Ovary (tissue), 9 donors: Measurements from ENCODE around the gene TJAP1. TPM values are rescaled to one million over a fixed set of nuclear protein-coding genes. Genes with fewer than 3 reads are reported as not detected.

Experiments
- DNase-seq, 5 donors: peaks; one replicate each; pipeline ENCODE4 v3.0.0-alpha.2; 2019 to 2020
- H3K27ac ChIP-seq, 2 donors: fragments of 200-600 bp; one replicate each; pipeline versions ENCODE4 v1.5.1 to v1.8.0; 2019 to 2022
- H3K27me3 ChIP-seq: fragments of 200-600 bp; one replicate; pipeline ENCODE4 v1.8.0; 2022
- H3K36me3 ChIP-seq: fragments of 200-600 bp; sonication (generic); one replicate; pipeline ENCODE4 v1.5.1; 2019
- H3K4me1 ChIP-seq: one replicate; pipeline ENCODE4 v1.8.1; 2013; ENCODE audit warnings: mild to moderate bottlenecking, moderate library complexity; ENCODE audit not compliant: insufficient read depth
- H3K4me3 ChIP-seq: fragments of 200-600 bp; sonication (generic); one replicate; pipeline ENCODE4 v1.5.1; 2017
- H3K9me3 ChIP-seq, 2 donors: fragments of 200-600 bp in 1 of 2; sonication (generic) in 1 of 2; one replicate each; pipeline versions ENCODE4 v1.5.1 to v1.8.1; 2013 to 2019; ENCODE audit warnings: mild to moderate bottlenecking in 1 of 2, moderate library complexity in 1 of 2
- EP300 ChIP-seq: sonication (generic); formaldehyde crosslinking; IDR thresholded peaks from one replicate; pipeline ENCODE4 v1.6.1; 2017; ENCODE audit warnings: antibody characterized with exemption
- POLR2A ChIP-seq: fragments of 450-650 bp; IDR thresholded peaks from one replicate; pipeline ENCODE4 v1.6.1; 2017; ENCODE audit warnings: antibody characterized with exemption, mild to moderate bottlenecking, moderate library complexity
- WGBS, 3 donors: extraction: QIAGEN DNeasy Blood & Tissue Kit in 1 of 3; methylation state at CpG; one replicate each; pipeline versions ENCODE4 v1.1.5 to v1.1.7; 2013 to 2017; 5-methylcytosine and 5-hydroxymethylcytosine counted together
- intact Hi-C, 4 donors: fragments of 100-400 bp; cut with DNase I; formaldehyde crosslinking; loops; one replicate each; pipeline versions ENCODE4 v1.11.0 to v1.15.1; 2022 to 2023
- polyA plus RNA-seq, 2 donors: library from polyadenylated mRNA; stranded (reverse); fragments of 200-250 nt in 1 of 2; fragments of 350-450 nt in 1 of 2; fragmentation: Illumina TruSeq in 1 of 2; extraction: RNeasy Lipid Tissue Mini Kit (QIAGEN cat#74804) in 1 of 2; gene quantifications; one replicate each; pipeline ENCODE4 v1.2.3, GENCODE V29; 2013 to 2014
- total RNA-seq, 7 donors: library from RNA; depleted of rRNA in 2 of 7; stranded (reverse); fragments of >200 nt in 2 of 7; fragmentation: NEBNext Ultra II Directional in 3 of 7; extraction: Animal tissue kit (Norgen Biotek cat#: 25700) in 3 of 7; gene quantifications; one replicate each; pipeline versions ENCODE4 v1.1.0 to v1.2.4, GENCODE V29; 2016 to 2023
- TF ChIP-seq, protein P1 (sequence below), 3 donors: fragments of 450-650 bp in 2 of 3; fragments of 200-600 bp in 1 of 3; IDR thresholded peaks; one replicate each; pipeline versions ENCODE4 v1.5.1 to v1.8.0; 2016 to 2022; ENCODE audit warnings: antibody characterized with exemption in 3 of 3, mild to moderate bottlenecking in 1 of 3
- donor health status: DM: no; HTN: no; CAD: no; lungs with moderate emphysema.
- donor health status: DM: no; HTN: no; CAD: no.
- donor health status: Bipolar disorder and iron deficiency.
- donor health status: DM: yes; HTN: yes; CAD: no.
- donor health status: DM: no; HTN: no; CAD: no.
- donor health status: DM: yes; HTN: yes; CAD: no.

The TJAP1 gene
- total and polyA plus RNA-seq, 9 donors: 12.9 to 44.8 (median 34.0) TPM

DNA sequence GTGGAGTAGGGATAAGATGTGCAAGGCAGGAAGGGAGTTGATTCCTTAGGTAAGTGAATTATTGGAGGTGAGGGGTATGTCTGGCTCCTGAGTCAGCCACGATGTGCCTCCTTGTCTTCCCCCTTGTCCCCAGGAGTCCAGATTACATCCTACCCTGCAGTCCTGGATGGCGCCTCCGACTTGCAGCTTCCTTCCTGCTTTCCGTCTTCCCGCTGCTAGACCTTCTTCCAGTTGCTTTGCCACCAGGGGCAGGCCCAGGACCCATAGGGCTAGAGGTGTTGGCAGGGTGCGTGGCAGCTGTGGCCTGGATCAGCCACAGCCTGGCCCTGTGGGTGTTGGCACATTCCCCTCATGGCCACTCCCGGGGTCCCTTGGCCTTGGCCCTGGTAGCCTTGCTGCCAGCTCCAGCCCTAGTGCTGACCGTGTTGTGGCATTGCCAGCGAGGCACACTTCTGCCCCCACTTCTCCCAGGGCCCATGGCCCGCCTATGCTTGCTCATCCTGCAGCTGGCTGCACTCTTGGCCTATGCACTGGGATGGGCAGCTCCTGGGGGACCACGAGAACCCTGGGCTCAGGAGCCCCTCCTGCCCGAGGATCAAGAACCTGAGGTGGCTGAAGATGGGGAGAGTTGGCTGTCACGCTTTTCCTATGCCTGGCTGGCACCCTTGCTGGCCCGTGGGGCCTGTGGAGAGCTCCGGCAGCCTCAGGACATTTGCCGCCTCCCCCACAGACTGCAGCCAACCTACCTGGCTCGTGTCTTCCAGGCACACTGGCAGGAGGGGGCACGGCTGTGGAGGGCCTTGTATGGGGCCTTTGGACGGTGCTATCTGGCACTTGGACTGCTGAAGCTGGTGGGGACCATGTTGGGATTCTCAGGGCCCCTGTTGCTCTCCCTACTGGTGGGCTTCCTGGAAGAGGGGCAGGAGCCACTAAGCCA lies 45.1 kb upstream of the TJAP1 start:
- H3K4me3 ChIP-seq: no peak overlapping the region
- no peak for DNase-seq
- intact Hi-C loops: no loop called here
- H3K36me3 ChIP-seq: no peaks in the 10 kb centered on the region
- no peak overlapping the region for H3K27ac ChIP-seq
- TF ChIP-seq, protein P1, sequence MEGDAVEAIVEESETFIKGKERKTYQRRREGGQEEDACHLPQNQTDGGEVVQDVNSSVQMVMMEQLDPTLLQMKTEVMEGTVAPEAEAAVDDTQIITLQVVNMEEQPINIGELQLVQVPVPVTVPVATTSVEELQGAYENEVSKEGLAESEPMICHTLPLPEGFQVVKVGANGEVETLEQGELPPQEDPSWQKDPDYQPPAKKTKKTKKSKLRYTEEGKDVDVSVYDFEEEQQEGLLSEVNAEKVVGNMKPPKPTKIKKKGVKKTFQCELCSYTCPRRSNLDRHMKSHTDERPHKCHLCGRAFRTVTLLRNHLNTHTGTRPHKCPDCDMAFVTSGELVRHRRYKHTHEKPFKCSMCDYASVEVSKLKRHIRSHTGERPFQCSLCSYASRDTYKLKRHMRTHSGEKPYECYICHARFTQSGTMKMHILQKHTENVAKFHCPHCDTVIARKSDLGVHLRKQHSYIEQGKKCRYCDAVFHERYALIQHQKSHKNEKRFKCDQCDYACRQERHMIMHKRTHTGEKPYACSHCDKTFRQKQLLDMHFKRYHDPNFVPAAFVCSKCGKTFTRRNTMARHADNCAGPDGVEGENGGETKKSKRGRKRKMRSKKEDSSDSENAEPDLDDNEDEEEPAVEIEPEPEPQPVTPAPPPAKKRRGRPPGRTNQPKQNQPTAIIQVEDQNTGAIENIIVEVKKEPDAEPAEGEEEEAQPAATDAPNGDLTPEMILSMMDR (IDR thresholded peaks at IDR 0.05): no peak
- no peaks in the 10 kb centered on the region for H3K9me3 ChIP-seq
- no peaks in the 10 kb centered on the region for H3K27me3 ChIP-seq
- WGBS, 3 donors: 88 to 89% (median 89%) methylated on average over 19 of the region's 19 CpGs
- H3K4me1 ChIP-seq: peaks cover 17% of the 10 kb centered on the region

DNA sequence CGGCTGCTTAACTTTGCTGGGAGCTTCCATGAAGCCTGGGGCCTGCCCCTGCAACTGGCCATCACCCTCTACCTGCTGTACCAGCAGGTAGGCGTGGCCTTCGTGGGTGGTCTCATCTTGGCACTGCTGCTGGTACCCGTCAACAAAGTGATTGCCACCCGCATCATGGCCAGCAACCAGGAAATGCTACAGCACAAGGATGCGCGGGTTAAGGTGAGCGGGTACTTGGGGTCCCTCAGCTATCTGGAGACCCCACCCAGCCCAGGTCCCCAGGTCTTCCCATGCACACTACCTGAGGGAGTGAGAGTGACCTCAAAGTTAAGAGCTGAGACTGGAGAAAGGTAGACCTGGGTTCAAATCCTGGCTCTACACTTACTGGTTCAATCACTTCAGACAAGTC lies 44.2 kb upstream of the TJAP1 start:
- intact Hi-C loops: no loop called here
- H3K4me1 ChIP-seq: peaks cover 24% of the 10 kb centered on the region
- H3K36me3 ChIP-seq: no peaks in the 10 kb centered on the region
- WGBS, 3 donors: 79 to 80% (median 79%) methylated on average over 8 of the region's 8 CpGs
- H3K27ac ChIP-seq: no peak overlapping the region
- H3K9me3 ChIP-seq: no peaks in the 10 kb centered on the region
- DNase-seq: no peak
- no peak overlapping the region for H3K4me3 ChIP-seq
- TF ChIP-seq POLR2A (no peak), EP300 (no peak)
- TF ChIP-seq, protein P1 (IDR thresholded peaks at IDR 0.05): no peak
- no peaks in the 10 kb centered on the region for H3K27me3 ChIP-seq

DNA sequence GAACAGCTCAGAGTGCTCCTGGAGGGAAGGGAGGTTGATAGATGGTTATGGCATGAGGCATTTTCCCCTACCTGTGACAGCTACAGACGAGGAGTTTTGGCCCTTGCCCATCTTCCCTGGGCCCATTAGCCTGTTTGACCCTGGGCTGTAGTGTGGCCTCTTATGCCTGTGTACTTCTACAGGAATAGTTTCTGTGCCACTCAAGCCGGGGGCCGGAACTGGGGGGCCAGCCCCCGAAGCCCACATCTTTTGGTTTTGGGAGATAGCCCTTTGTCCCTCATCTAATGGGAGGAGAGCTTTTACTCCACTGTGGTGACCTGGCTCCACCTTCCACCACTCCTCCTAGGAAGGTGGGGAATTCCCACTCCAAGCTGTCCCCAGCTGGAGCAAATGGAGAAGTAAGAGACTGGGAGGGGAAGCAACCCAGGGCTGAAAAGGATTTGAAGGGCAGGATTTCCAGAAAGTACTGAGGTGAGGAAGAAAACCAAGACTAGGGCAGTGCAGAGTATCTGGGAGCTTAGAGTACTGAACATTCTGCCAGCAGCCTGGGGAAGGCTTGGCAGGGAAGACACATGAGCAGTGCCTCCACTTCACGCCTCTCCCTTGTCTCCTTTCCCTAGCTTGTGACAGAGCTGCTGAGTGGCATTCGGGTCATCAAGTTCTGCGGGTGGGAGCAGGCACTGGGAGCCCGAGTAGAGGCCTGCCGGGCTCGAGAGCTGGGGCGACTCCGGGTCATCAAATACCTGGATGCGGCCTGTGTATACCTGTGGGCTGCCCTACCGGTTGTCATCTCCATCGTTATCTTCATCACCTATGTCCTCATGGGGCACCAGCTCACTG lies 43.1 kb upstream of the TJAP1 start:
- Histone ChIP-seq H3K27me3 (no peaks in the 10 kb centered on the region), H3K9me3 (no peaks in the 10 kb centered on the region), H3K4me1 (peaks cover 22% of the 10 kb centered on the region), H3K4me3 (no peak overlapping the region), H3K27ac (no peak overlapping the region), H3K36me3 (no peaks in the 10 kb centered on the region)
- intact Hi-C loops: no loop called here
- DNase-seq: no peak
- TF ChIP-seq EP300: no peak
- TF ChIP-seq POLR2A: no peak
- TF ChIP-seq, protein P1 (IDR thresholded peaks at IDR 0.05): no peak
- WGBS, 3 donors: 84 to 89% (median 86%) methylated on average over 15 of the region's 15 CpGs

DNA sequence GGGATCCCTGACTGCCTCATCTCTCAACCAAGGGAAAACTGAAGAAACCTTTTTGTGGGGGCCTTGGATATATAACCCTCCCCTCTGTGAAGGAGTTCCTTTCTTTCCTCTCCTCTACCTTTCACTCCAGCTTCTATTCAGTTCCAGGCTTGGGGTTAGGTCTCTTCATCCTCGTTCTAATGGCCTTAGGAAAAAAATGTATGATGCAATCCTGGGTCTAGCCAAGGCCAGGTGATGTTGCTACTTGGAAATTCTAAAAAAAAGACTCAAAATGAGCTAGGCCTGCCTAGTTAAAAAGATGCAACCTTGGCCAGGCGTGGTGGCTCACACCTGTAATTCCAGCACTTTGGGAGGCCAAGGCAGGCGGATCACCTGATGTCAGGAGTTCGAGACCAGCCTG lies 42.4 kb upstream of the TJAP1 start:
- TF ChIP-seq POLR2A (no peak), EP300 (no peak)
- TF ChIP-seq, protein P1 (IDR thresholded peaks at IDR 0.05): no peak
- intact Hi-C loops: no loop called here

More for the DNA sequence above, 42.4 kb upstream of the TJAP1 start:
- Histone ChIP-seq H3K4me1 (peaks cover 22% of the 10 kb centered on the region), H3K27me3 (no peaks in the 10 kb centered on the region), H3K36me3 (no peaks in the 10 kb centered on the region), H3K27ac (no peak overlapping the region), H3K9me3 (no peaks in the 10 kb centered on the region), H3K4me3 (no peak overlapping the region)
- no peak for DNase-seq
- WGBS, 3 donors: 84 to 91% (median 85%) methylated on average over 4 of the region's 4 CpGs
